HCT116 (cell line): ENCODE measurements around the gene ZNF521. TPM values are rescaled to one million over a fixed set of nuclear protein-coding genes. Genes with fewer than 3 reads are reported as not detected.

Experiments used
- ATAC-seq: fragments of 200-7000 bp; cut with Tn5 transposase; 2 replicates; pipeline ENCODE4 v1.9.1; 2020; ENCODE audit warnings: mild to moderate bottlenecking, moderate library complexity
- BruUV-seq: library from RNA; stranded (reverse); fragments of 400-500 nt; replicated peaks from 2 replicates; lab custom pipeline; 2021; lab: Mats Ljungman, UMichigan
- CTCF ChIA-PET: fragments of 300-600 bp; sonication (Branson Sonifier 250); formaldehyde crosslinking; loops from one replicate; lab custom pipeline; 2021; ENCODE audit warnings: antibody characterized with exemption; lab: Charles Lee
- POLR2A ChIA-PET: fragments of 300-600, 350-600 bp; sonication (Branson Sonifier 250); formaldehyde crosslinking; loops from one replicate; lab custom pipeline; 2021; ENCODE audit warnings: antibody characterized with exemption; lab: Charles Lee
- RAD21 ChIA-PET, 2 experiments: fragments of 300-600 bp; sonication (Branson Sonifier 250); formaldehyde crosslinking; loops; one replicate each; lab custom pipeline; 2023; ENCODE audit warnings: low total read pairs in 2 of 2; ENCODE audit not compliant: uncharacterized antibody in 2 of 2, unreplicated experiment in 2 of 2, low non-redundant PET in 1 of 2; lab: Charles Lee
- DNase-seq: peaks from one replicate; pipeline ENCODE4 v3.0.0-alpha.2; 2010; ENCODE audit warnings: low read depth, low spot score
- H2AFZ ChIP-seq: fragments of 200-600 bp; shearing (Covaris generic), sonication (generic); 2 replicates; pipeline ENCODE4 v1.6.1; 2017; ENCODE audit warnings: low read depth, mixed run types, mixed read lengths, antibody characterized with exemption, low read length; ENCODE audit not compliant: poor library complexity, severe bottlenecking
- H3K27ac ChIP-seq: 2 replicates; pipeline ENCODE4 v1.5.1; 2012; ENCODE audit warnings: low read depth, low read length
- H3K27me3 ChIP-seq: fragments of 200-600 bp; sonication (generic); 2 replicates; pipeline ENCODE4 v1.6.1; 2016; ENCODE audit warnings: mixed run types, low read length, mixed read lengths; ENCODE audit not compliant: insufficient read depth
- H3K36me3 ChIP-seq, 2 experiments: fragments of 200-500 bp in 1 of 2; fragments of 200-600 bp in 1 of 2; sonication (Bioruptor generic) in 1 of 2; sonication (generic) in 1 of 2; 2 replicates each; pipeline versions ENCODE4 v1.5.1 to v1.6.1; 2014 to 2016; ENCODE audit warnings: low read length in 2 of 2, inconsistent platforms in 1 of 2, mixed read lengths in 1 of 2, mixed run types in 1 of 2; ENCODE audit not compliant: insufficient read depth in 2 of 2, control insufficient read depth in 1 of 2
- H3K4me1 ChIP-seq, 2 experiments: fragments of 200-600 bp in 1 of 2; sonication (generic) in 1 of 2; 2 replicates each; pipeline versions ENCODE4 v1.5.1 to v1.6.1; 2012 to 2017; ENCODE audit warnings: low read length in 2 of 2, inconsistent platforms in 1 of 2, mild to moderate bottlenecking in 1 of 2, mixed read lengths in 1 of 2, mixed run types in 1 of 2, moderate library complexity in 1 of 2; ENCODE audit not compliant: insufficient read depth in 2 of 2, control insufficient read depth in 1 of 2
- H3K4me2 ChIP-seq: fragments of 200-600 bp; sonication (generic); 2 replicates; pipeline ENCODE4 v1.6.1; 2017; ENCODE audit warnings: mixed run types, low read length, mixed read lengths
- H3K4me3 ChIP-seq, 2 experiments: fragments of 200-600 bp in 1 of 2; sonication (generic) in 1 of 2; replicated peaks in 1 of 2; 2 replicates each; pipeline ENCODE4 v1.5.1; 2011 to 2016; ENCODE audit warnings: low read length in 2 of 2, control low read depth in 1 of 2, low read depth in 1 of 2, mild to moderate bottlenecking in 1 of 2, mixed read lengths in 1 of 2, mixed run types in 1 of 2
- H3K79me2 ChIP-seq: fragments of 200-600 bp; sonication (generic); 2 replicates; pipeline ENCODE4 v1.6.1; 2017; ENCODE audit warnings: mild to moderate bottlenecking, mixed run types, low read length, moderate library complexity, mixed read lengths; ENCODE audit not compliant: insufficient read depth
- H3K9ac ChIP-seq: fragments of 200-600 bp; sonication (generic); 2 replicates; pipeline ENCODE4 v1.6.1; 2016; ENCODE audit warnings: low read length, mixed read lengths
- H3K9me2 ChIP-seq: fragments of 200-600 bp; sonication (generic), shearing (Covaris generic); 2 replicates; pipeline ENCODE4 v1.6.1; 2017; ENCODE audit warnings: mixed run types, mild to moderate bottlenecking, moderate library complexity; ENCODE audit not compliant: insufficient read depth
- H3K9me3 ChIP-seq, 2 experiments: fragments of 200-500 bp in 1 of 2; fragments of 200-600 bp in 1 of 2; sonication (Bioruptor generic) in 1 of 2; sonication (generic) in 1 of 2; 2 replicates each; pipeline ENCODE4 v1.6.1; 2014 to 2017; ENCODE audit warnings: low read length in 2 of 2, mixed read lengths in 2 of 2, inconsistent platforms in 1 of 2, low read depth in 1 of 2, mild to moderate bottlenecking in 1 of 2, mixed run types in 1 of 2, moderate library complexity in 1 of 2; ENCODE audit not compliant: control insufficient read depth in 1 of 2, insufficient read depth in 1 of 2
- H4K20me1 ChIP-seq: fragments of 200-600 bp; sonication (generic), shearing (Covaris generic); 2 replicates; pipeline ENCODE4 v1.6.1; 2017; ENCODE audit warnings: mixed run types, mild to moderate bottlenecking, moderate library complexity; ENCODE audit not compliant: insufficient read depth
- CEBPB ChIP-seq: IDR thresholded peaks from 2 replicates; pipeline ENCODE4 v1.6.1; 2012; ENCODE audit warnings: low read depth
- EGR1 ChIP-seq: IDR thresholded peaks from 2 replicates; pipeline ENCODE4 v1.6.1; 2012; ENCODE audit warnings: low read depth
- ELF1 ChIP-seq: IDR thresholded peaks from 2 replicates; pipeline ENCODE4 v1.6.1; 2012; ENCODE audit warnings: low read depth, borderline replicate concordance
- EZH2phosphoT487 ChIP-seq: fragments of 200-600 bp; IDR thresholded peaks from 2 replicates; pipeline ENCODE4 v1.6.1; 2018; ENCODE audit warnings: antibody characterized with exemption, borderline replicate concordance
- FOSL1 ChIP-seq: IDR thresholded peaks from 2 replicates; pipeline ENCODE4 v1.6.1; 2012; ENCODE audit warnings: low read depth
- POLR2A ChIP-seq: IDR thresholded peaks from 2 replicates; pipeline ENCODE4 v1.7.0; 2011; ENCODE audit warnings: borderline replicate concordance; ENCODE audit not compliant: insufficient read depth, insufficient read length; ENCODE audit errors: extremely low read depth
- SIN3A ChIP-seq: IDR thresholded peaks from 2 replicates; pipeline ENCODE4 v1.6.1; 2012; ENCODE audit warnings: low read depth
- SP1 ChIP-seq: IDR thresholded peaks from 2 replicates; pipeline ENCODE4 v1.6.1; 2012; ENCODE audit warnings: low read depth
- TCF7L2 ChIP-seq: IDR thresholded peaks from 2 replicates; pipeline ENCODE4 v1.7.0; 2011; ENCODE audit warnings: borderline replicate concordance, inconsistent platforms; ENCODE audit not compliant: insufficient read depth, insufficient read length; ENCODE audit errors: extremely low read depth
- ZNF274 ChIP-seq: fragments of 200-500 bp; sonication (Bioruptor generic); IDR thresholded peaks from 2 replicates; pipeline ENCODE4 v1.6.1; 2014; ENCODE audit warnings: mild to moderate bottlenecking, low read depth, low read length, inconsistent platforms
- intact Hi-C: fragments of 100-400 bp; cut with micrococcal nuclease; formaldehyde crosslinking; loops from 2 replicates; pipeline ENCODE4 v1.10.0; 2022
- total RNA-seq: library from RNA; stranded (reverse); gene quantifications from one replicate; pipeline ENCODE4 v1.2.1, GENCODE V29; 2021; ENCODE audit not compliant: unreplicated experiment
- TF ChIP-seq, protein P1 (sequence below): IDR thresholded peaks from 2 replicates; pipeline ENCODE4 v1.6.1; 2012; ENCODE audit warnings: low read depth
- TF ChIP-seq, protein P2 (sequence below), 3 experiments: fragments of 200-600 bp in 1 of 3; sonication (generic) in 1 of 3; IDR thresholded peaks in 2 of 3; conservative IDR thresholded peaks in 1 of 3; 2 replicates each; pipeline ENCODE4 v1.5.1; 2012 to 2017; ENCODE audit warnings: low read depth in 2 of 3, low read length in 2 of 3, antibody characterized with exemption in 1 of 3, borderline replicate concordance in 1 of 3, control low read depth in 1 of 3, mild to moderate bottlenecking in 1 of 3, mixed read lengths in 1 of 3, mixed run types in 1 of 3, moderate library complexity in 1 of 3; ENCODE audit not compliant: insufficient read depth in 1 of 3
- TF ChIP-seq, protein P3 (sequence below): IDR thresholded peaks from 2 replicates; pipeline ENCODE4 v1.6.1; 2011; ENCODE audit warnings: mild to moderate bottlenecking, low read length, moderate library complexity; ENCODE audit not compliant: insufficient replicate concordance; ENCODE audit errors: extremely low read depth

ZNF521 gene
- total RNA-seq, 1 experiment from 2014 or later, result 0.10 TPM

DNA sequence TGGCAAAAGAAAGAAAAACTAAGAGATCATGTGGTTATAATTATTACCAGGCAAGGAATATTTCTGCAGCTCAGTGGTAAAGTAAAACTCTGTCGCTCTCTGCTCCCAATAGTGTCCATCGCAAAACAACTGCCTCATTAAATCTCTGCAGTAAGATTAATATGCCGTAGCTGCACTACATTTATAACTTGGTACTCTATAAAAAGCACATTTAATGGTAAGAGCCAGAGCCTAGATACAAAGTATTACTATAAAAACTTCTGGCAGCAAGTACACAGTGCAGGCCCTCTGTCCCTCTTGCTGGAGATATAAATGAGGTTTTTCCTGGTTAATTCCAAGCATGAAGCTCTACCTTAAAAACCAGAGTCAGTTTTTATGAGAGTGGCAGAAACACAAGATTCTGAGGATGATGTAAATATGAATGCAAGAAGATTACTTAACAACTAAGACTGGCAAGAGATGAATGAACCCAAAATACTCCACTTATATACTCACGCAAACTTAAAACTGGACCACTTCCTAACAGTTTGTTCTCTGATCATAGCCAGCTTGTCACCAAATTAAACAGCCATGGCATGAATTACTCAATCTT is 25.5 kb downstream of the ZNF521 start (continued):
- TF ChIP-seq, protein P1, sequence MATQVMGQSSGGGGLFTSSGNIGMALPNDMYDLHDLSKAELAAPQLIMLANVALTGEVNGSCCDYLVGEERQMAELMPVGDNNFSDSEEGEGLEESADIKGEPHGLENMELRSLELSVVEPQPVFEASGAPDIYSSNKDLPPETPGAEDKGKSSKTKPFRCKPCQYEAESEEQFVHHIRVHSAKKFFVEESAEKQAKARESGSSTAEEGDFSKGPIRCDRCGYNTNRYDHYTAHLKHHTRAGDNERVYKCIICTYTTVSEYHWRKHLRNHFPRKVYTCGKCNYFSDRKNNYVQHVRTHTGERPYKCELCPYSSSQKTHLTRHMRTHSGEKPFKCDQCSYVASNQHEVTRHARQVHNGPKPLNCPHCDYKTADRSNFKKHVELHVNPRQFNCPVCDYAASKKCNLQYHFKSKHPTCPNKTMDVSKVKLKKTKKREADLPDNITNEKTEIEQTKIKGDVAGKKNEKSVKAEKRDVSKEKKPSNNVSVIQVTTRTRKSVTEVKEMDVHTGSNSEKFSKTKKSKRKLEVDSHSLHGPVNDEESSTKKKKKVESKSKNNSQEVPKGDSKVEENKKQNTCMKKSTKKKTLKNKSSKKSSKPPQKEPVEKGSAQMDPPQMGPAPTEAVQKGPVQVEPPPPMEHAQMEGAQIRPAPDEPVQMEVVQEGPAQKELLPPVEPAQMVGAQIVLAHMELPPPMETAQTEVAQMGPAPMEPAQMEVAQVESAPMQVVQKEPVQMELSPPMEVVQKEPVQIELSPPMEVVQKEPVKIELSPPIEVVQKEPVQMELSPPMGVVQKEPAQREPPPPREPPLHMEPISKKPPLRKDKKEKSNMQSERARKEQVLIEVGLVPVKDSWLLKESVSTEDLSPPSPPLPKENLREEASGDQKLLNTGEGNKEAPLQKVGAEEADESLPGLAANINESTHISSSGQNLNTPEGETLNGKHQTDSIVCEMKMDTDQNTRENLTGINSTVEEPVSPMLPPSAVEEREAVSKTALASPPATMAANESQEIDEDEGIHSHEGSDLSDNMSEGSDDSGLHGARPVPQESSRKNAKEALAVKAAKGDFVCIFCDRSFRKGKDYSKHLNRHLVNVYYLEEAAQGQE, result no peak
- TF ChIP-seq TCF7L2 (no peak), ELF1 (no peak)
- TF ChIP-seq, all 23 proteins: peak for 0

DNA sequence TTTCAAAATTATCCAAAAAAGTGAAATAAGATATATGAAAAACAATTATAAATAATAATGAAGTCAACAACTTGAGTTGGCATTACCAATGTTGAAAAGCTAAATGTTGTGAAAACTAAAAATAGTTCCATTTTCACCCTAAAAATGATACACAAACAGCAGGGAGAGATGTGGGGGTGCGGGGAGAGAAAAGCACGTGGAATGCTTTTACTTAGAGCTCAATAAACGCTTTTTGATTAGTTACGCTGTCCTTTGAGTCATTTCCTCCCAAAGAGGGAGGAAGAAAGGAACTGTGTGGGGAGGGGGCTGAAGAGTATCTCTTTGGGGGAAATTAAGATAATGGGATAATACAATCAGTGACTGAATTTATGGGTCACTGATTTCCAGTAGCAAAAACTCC is 29.2 kb downstream of the ZNF521 start:
- H3K4me2 ChIP-seq, result no peak overlapping the region
- DNase-seq (no peak), ATAC-seq (no peak)
- no peaks in the 10 kb centered on the region for H3K4me1 ChIP-seq
- ChIA-PET CTCF (no interaction called here), RAD21 (no interaction called here)
- H3K9me3 ChIP-seq, result no peaks in the 10 kb centered on the region
- no peak overlapping the region for H3K27ac ChIP-seq
- no peaks in the 10 kb centered on the region for H4K20me1 ChIP-seq
- no peak for TF ChIP-seq SIN3A
- TF ChIP-seq, protein P2, sequence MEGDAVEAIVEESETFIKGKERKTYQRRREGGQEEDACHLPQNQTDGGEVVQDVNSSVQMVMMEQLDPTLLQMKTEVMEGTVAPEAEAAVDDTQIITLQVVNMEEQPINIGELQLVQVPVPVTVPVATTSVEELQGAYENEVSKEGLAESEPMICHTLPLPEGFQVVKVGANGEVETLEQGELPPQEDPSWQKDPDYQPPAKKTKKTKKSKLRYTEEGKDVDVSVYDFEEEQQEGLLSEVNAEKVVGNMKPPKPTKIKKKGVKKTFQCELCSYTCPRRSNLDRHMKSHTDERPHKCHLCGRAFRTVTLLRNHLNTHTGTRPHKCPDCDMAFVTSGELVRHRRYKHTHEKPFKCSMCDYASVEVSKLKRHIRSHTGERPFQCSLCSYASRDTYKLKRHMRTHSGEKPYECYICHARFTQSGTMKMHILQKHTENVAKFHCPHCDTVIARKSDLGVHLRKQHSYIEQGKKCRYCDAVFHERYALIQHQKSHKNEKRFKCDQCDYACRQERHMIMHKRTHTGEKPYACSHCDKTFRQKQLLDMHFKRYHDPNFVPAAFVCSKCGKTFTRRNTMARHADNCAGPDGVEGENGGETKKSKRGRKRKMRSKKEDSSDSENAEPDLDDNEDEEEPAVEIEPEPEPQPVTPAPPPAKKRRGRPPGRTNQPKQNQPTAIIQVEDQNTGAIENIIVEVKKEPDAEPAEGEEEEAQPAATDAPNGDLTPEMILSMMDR (IDR thresholded peaks at IDR 0.05 in 2 of 3, conservative IDR thresholded peaks at IDR 0.05 in 1 of 3; ENCODE audit: borderline replicate concordance in 1 of 3, insufficient read depth in 1 of 3, low read depth in 2 of 3, low read length in 2 of 3), result no peak
- TF ChIP-seq FOSL1, result no peak
- TF ChIP-seq SP1, result no peak
- TF ChIP-seq, protein P3, sequence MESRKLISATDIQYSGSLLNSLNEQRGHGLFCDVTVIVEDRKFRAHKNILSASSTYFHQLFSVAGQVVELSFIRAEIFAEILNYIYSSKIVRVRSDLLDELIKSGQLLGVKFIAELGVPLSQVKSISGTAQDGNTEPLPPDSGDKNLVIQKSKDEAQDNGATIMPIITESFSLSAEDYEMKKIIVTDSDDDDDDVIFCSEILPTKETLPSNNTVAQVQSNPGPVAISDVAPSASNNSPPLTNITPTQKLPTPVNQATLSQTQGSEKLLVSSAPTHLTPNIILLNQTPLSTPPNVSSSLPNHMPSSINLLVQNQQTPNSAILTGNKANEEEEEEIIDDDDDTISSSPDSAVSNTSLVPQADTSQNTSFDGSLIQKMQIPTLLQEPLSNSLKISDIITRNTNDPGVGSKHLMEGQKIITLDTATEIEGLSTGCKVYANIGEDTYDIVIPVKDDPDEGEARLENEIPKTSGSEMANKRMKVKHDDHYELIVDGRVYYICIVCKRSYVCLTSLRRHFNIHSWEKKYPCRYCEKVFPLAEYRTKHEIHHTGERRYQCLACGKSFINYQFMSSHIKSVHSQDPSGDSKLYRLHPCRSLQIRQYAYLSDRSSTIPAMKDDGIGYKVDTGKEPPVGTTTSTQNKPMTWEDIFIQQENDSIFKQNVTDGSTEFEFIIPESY, result no peak
- TF ChIP-seq ZNF274, result no peak
- TF ChIP-seq EZH2phosphoT487, result no peak
- no peak for TF ChIP-seq POLR2A
- TF ChIP-seq, protein P1, result no peak
- TF ChIP-seq CEBPB, result no peak
- no peak for TF ChIP-seq EGR1
- TF ChIP-seq, all 23 proteins: peak for 0
- no TSS peak for BruUV-seq
- POLR2A ChIA-PET, result no interaction called here
- intact Hi-C loops, result no loop called here
- no peaks in the 10 kb centered on the region for H3K36me3 ChIP-seq
- H2AFZ ChIP-seq, result no peak overlapping the region
- no peaks in the 10 kb centered on the region for H3K79me2 ChIP-seq
- no peak overlapping the region for H3K9ac ChIP-seq
- no peaks in the 10 kb centered on the region for H3K9me2 ChIP-seq
- no peak overlapping the region for H3K4me3 ChIP-seq
- H3K27me3 ChIP-seq, result no peaks in the 10 kb centered on the region
